IMR-90 (cell line): ENCODE data around the gene TMEM237.

Experiments
- CEBPB ChIP-seq: IDR thresholded peaks from 2 replicates; pipeline ENCODE4 v1.6.1; 2012; ENCODE audit warnings: low read depth, low read length, improper control_type of control experiment
- POLR2A ChIP-seq: IDR thresholded peaks from 2 replicates; pipeline ENCODE4 v1.6.1; 2012; ENCODE audit warnings: mild to moderate bottlenecking, low read depth, low read length
- RAD21 ChIP-seq: IDR thresholded peaks from 2 replicates; pipeline ENCODE4 v1.6.1; 2012; ENCODE audit warnings: low read length, improper control_type of control experiment
- RCOR1 ChIP-seq: IDR thresholded peaks from 2 replicates; pipeline ENCODE4 v1.6.1; 2012; ENCODE audit warnings: mild to moderate bottlenecking, low read length, improper control_type of control experiment; ENCODE audit not compliant: insufficient replicate concordance
- SMC3 ChIP-seq: fragments of 150-350 bp; IDR thresholded peaks from 2 replicates; pipeline ENCODE4 v1.6.1; 2016; ENCODE audit warnings: low read depth, mild to moderate bottlenecking, antibody characterized with exemption, low read length, moderate library complexity
- TF ChIP-seq, protein P1 (sequence below): conservative IDR thresholded peaks from 2 replicates; pipeline ENCODE4 v1.5.1; 2012; ENCODE audit warnings: mild to moderate bottlenecking, low read depth, low read length, improper control_type of control experiment
- TF ChIP-seq, protein P2 (sequence below): fragments of 150-350 bp; IDR thresholded peaks from 2 replicates; pipeline ENCODE4 v1.6.1; 2017; ENCODE audit warnings: mild to moderate bottlenecking, antibody characterized with exemption, low read length, low read depth

DNA sequence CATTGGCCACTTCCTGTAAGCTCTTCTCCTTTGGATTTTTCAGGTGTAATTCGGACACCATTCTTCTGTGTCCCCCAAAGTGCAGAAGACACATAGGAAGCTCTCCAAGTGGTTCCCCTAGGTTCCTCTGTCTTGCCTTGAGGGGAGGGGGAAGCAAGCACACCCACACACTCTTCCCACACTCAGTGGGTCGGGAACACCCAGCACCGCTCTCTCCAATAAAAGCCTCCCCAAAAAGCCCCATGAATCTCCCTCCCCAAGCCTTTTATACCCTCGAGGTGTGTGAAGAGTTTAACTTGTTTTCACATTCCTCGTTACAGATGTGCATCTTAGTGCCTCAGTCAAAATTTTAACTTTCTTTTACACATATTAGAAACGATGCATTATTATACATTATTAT lies 9.9 kb upstream of the TMEM237 start:
- TF ChIP-seq, protein P1, sequence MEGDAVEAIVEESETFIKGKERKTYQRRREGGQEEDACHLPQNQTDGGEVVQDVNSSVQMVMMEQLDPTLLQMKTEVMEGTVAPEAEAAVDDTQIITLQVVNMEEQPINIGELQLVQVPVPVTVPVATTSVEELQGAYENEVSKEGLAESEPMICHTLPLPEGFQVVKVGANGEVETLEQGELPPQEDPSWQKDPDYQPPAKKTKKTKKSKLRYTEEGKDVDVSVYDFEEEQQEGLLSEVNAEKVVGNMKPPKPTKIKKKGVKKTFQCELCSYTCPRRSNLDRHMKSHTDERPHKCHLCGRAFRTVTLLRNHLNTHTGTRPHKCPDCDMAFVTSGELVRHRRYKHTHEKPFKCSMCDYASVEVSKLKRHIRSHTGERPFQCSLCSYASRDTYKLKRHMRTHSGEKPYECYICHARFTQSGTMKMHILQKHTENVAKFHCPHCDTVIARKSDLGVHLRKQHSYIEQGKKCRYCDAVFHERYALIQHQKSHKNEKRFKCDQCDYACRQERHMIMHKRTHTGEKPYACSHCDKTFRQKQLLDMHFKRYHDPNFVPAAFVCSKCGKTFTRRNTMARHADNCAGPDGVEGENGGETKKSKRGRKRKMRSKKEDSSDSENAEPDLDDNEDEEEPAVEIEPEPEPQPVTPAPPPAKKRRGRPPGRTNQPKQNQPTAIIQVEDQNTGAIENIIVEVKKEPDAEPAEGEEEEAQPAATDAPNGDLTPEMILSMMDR, result no peak
- TF ChIP-seq CEBPB, result no peak
- TF ChIP-seq, protein P2, sequence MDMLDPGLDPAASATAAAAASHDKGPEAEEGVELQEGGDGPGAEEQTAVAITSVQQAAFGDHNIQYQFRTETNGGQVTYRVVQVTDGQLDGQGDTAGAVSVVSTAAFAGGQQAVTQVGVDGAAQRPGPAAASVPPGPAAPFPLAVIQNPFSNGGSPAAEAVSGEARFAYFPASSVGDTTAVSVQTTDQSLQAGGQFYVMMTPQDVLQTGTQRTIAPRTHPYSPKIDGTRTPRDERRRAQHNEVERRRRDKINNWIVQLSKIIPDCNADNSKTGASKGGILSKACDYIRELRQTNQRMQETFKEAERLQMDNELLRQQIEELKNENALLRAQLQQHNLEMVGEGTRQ, result no peak
- TF ChIP-seq SMC3, result no peak
- TF ChIP-seq POLR2A, result no peak
- no peak for TF ChIP-seq RAD21
- no peak for TF ChIP-seq RCOR1
